GM12878 (cell line): ENCODE data around the gene XPO1. TPM values are rescaled to one million over a fixed set of nuclear protein-coding genes. Genes with fewer than 3 reads are reported as not detected.
A peak's percentile ranks its signal among the peaks of the same experiment; 100 is the strongest.

ENCODE experiments used
- ATAC-seq: fragments of 200-7000 bp; cut with Tn5 transposase; 3 replicates; pipeline ENCODE4 v1.9.1; 2020; ENCODE audit warnings: mild to moderate bottlenecking, moderate library complexity
- BruUV-seq: library from RNA; stranded (reverse); fragments of 400-500 nt; replicated peaks from 2 replicates; lab custom pipeline; 2021; lab: Mats Ljungman, UMichigan
- CTCF ChIA-PET: fragments of 300-600 bp; sonication (Branson Sonifier 250); formaldehyde crosslinking; extraction: SDS; loops from one replicate; lab custom pipeline; 2021; ENCODE audit warnings: inconsistent platforms; lab: Yijun Ruan, JAX
- POLR2A ChIA-PET: fragments of 350-600 bp; formaldehyde crosslinking; extraction: SDS; loops from one replicate; lab custom pipeline; 2021; ENCODE audit warnings: inconsistent platforms; lab: Charles Lee
- RAD21 ChIA-PET: fragments of 300-600 bp; sonication (Branson Sonifier 250); formaldehyde crosslinking; loops from one replicate; lab custom pipeline; 2023; ENCODE audit warnings: antibody characterized with exemption; ENCODE audit not compliant: unreplicated experiment; lab: Charles Lee
- SMC1A ChIA-PET: fragments of 300-600 bp; sonication (Branson Sonifier 250); formaldehyde crosslinking; loops from one replicate; lab custom pipeline; 2023; ENCODE audit not compliant: unreplicated experiment, uncharacterized antibody; lab: Charles Lee
- DNase-seq: peaks from one replicate; pipeline ENCODE4 v3.0.0-alpha.2; 2011; ENCODE audit warnings: low read depth, low spot score
- FAIRE-seq: peaks from 3 replicates; lab custom pipeline; 2011; peaks lifted over from hg19 to GRCh38; lab: Jason Lieb, UNC
- H2AFZ ChIP-seq: 2 replicates; pipeline ENCODE4 v1.6.0; 2011; ENCODE audit warnings: low read depth, low read length, control low read depth; ENCODE audit not compliant: control insufficient read depth
- H3K27ac ChIP-seq: 2 replicates; pipeline ENCODE4 v1.5.1; 2011; ENCODE audit warnings: control low read depth; ENCODE audit not compliant: control insufficient read depth, insufficient read depth
- H3K27me3 ChIP-seq, 2 experiments: replicated peaks in 1 of 2; 2 replicates each; pipeline versions ENCODE4 v1.6.0 to v1.6.1; 2011; ENCODE audit warnings: low read length in 1 of 2; ENCODE audit not compliant: control insufficient read depth in 2 of 2, insufficient read depth in 2 of 2
- H3K36me3 ChIP-seq, 2 experiments: 2 replicates each; pipeline ENCODE4 v1.5.1; 2011; ENCODE audit warnings: low read length in 1 of 2; ENCODE audit not compliant: control insufficient read depth in 2 of 2, insufficient read depth in 2 of 2
- H3K4me1 ChIP-seq: 2 replicates; pipeline ENCODE4 v1.6.1; 2011; ENCODE audit warnings: mild to moderate bottlenecking, low read length, moderate library complexity, mixed read lengths; ENCODE audit not compliant: control insufficient read depth, insufficient read depth
- H3K4me2 ChIP-seq: 2 replicates; pipeline ENCODE4 v1.6.0; 2011; ENCODE audit warnings: control low read depth; ENCODE audit not compliant: control insufficient read depth, insufficient read depth
- H3K4me3 ChIP-seq: fragments of 200-600 bp; sonication (generic); 2 replicates; pipeline ENCODE4 v1.5.1; 2016
- H3K79me2 ChIP-seq: 2 replicates; pipeline ENCODE4 v1.6.0; 2011; ENCODE audit warnings: low read length; ENCODE audit not compliant: control insufficient read depth, insufficient read depth
- H3K9ac ChIP-seq: 2 replicates; pipeline ENCODE4 v1.8.0; 2011; ENCODE audit warnings: low read length, control low read depth, mixed read lengths; ENCODE audit not compliant: control insufficient read depth, insufficient read depth
- H3K9me3 ChIP-seq: replicated peaks from 3 replicates; pipeline ENCODE4 v1.5.1; 2011; ENCODE audit warnings: mild to moderate bottlenecking, low read length; ENCODE audit not compliant: control insufficient read depth, insufficient read depth
- H4K20me1 ChIP-seq: 2 replicates; pipeline ENCODE4 v1.6.0; 2011; ENCODE audit not compliant: control insufficient read depth, insufficient read depth
- CBFB ChIP-seq: IDR thresholded peaks from 2 replicates; pipeline ENCODE4 v1.6.1; 2016; ENCODE audit warnings: antibody characterized with exemption, low read depth
- DPF2 ChIP-seq: fragments of 450-650 bp; IDR thresholded peaks from 2 replicates; pipeline ENCODE4 v1.6.1; 2017; ENCODE audit warnings: mild to moderate bottlenecking
- FOXK2 ChIP-seq: fragments of 450-650 bp; IDR thresholded peaks from 2 replicates; pipeline ENCODE4 v1.6.1; 2017; ENCODE audit warnings: mild to moderate bottlenecking, moderate library complexity
- IRF3 ChIP-seq: fragments of 450-650 bp; IDR thresholded peaks from 2 replicates; pipeline ENCODE4 v1.6.1; 2014; ENCODE audit warnings: mild to moderate bottlenecking
- MTA3 ChIP-seq: IDR thresholded peaks from 2 replicates; pipeline ENCODE4 v1.6.1; 2012; ENCODE audit warnings: low read length, inconsistent platforms, borderline replicate concordance
- NR2C2 ChIP-seq: IDR thresholded peaks from 2 replicates; pipeline ENCODE4 v1.6.1; 2011; ENCODE audit warnings: borderline replicate concordance, low read depth; ENCODE audit not compliant: control insufficient read depth, insufficient read length
- PAX5 ChIP-seq: IDR thresholded peaks from 2 replicates; pipeline ENCODE4 v1.6.1; 2011; ENCODE audit warnings: low read depth, low read length, borderline replicate concordance
- PKNOX1 ChIP-seq: fragments of 450-650 bp; IDR thresholded peaks from 2 replicates; pipeline ENCODE4 v1.6.1; 2016; ENCODE audit warnings: mild to moderate bottlenecking
- POU2F2 ChIP-seq: IDR thresholded peaks from 3 replicates; pipeline ENCODE4 v1.6.1; 2011; ENCODE audit warnings: low read depth, mild to moderate bottlenecking, low read length, borderline replicate concordance
- RAD51 ChIP-seq: fragments of 450-650 bp; IDR thresholded peaks from 2 replicates; pipeline ENCODE4 v1.6.1; 2016; ENCODE audit warnings: moderate library complexity, mild to moderate bottlenecking, inconsistent platforms
- RB1 ChIP-seq: fragments of 450-650 bp; formaldehyde crosslinking; IDR thresholded peaks from 2 replicates; pipeline ENCODE4 v1.6.1; 2017; ENCODE audit warnings: mild to moderate bottlenecking, borderline replicate concordance
- ZNF687 ChIP-seq: fragments of 450-650 bp; IDR thresholded peaks from 2 replicates; pipeline ENCODE4 v1.6.1; 2017; ENCODE audit warnings: mild to moderate bottlenecking, moderate library complexity
- WGBS: methylation state at CpG from one replicate; pipeline ENCODE4 v1.1.6; 2016; ENCODE audit warnings: low lambda C conversion rate; ENCODE audit not compliant: insufficient replicate concordance, insufficient coverage; ENCODE audit errors: missing lambda C conversion rate; 5-methylcytosine and 5-hydroxymethylcytosine counted together
- in situ Hi-C: fragments of 300-500 bp; cut with MboI; formaldehyde crosslinking; loops from 9 replicates; pipeline ENCODE4 v1.14.3; 2018; ENCODE audit warnings: mixed read lengths
- intact Hi-C: fragments of 100-400 bp; cut with micrococcal nuclease; formaldehyde crosslinking; loops from one replicate; pipeline ENCODE4 v1.14.2; 2022; ENCODE audit not compliant: unreplicated experiment
- polyA plus RNA-seq, 11 experiments: library from polyadenylated mRNA; depleted of rRNA in 4 of 11; unstranded in 6 of 11; stranded (reverse) in 5 of 11; fragments of >200 nt; fragmentation: Nextera tagmentation in 4 of 11; fragmentation: Illumina TruSeq in 1 of 11; extraction: Ambion mirVana in 4 of 11; extraction: Trizol in 1 of 11; gene quantifications; 1 replicate in 1 of 11; 2 replicates in 10 of 11; pipeline versions ENCODE4 v1.2.1 to v1.2.3, GENCODE V29; 2011 to 2016; ENCODE audit warnings: inconsistent platforms in 2 of 11, missing spikeins in 2 of 11, low read depth in 1 of 11
- total RNA-seq, 4 experiments: library from RNA; depleted of rRNA in 3 of 4; stranded (reverse); fragments of >200 nt in 3 of 4; fragmentation: Illumina TruSeq in 1 of 4; extraction: Trizol in 1 of 4; gene quantifications; 2 replicates each; pipeline versions ENCODE4 v1.2.1 to v1.2.3, GENCODE V29; 2013 to 2021

The XPO1 gene
- total and polyA plus RNA-seq, 10 of the 15 experiments (the other 5 are each of a cell fraction or from before 2014, with no cell fraction given) = 57.3 to 216 (median 153) TPM

GRCh38 chr2:61471905-61472805 is 66.0 kb downstream of the XPO1 start:
- 31% methylated on average over 19 of the region's 19 CpGs for WGBS
- ATAC-seq (peak; percentile 18), DNase-seq (no peak), FAIRE-seq (peak; percentile 86)
- ChIA-PET POLR2A (interaction anchor here (0.5 to 1.9 kb wide), 8 partner anchors 10 to 77 kb away, joined by 3 to 5 read pairs (median 4); partner anchors contain the start of gene XPO1), SMC1A (interaction anchor here (0.7 to 1.7 kb wide), 10 partner anchors 8 to 303 kb away, joined by 3 to 14 read pairs (median 3); no protein-coding TSS in a partner anchor), CTCF (interaction anchor here (0.7 to 2.0 kb wide), 5 partner anchors 11 to 187 kb away, joined by 3 to 14 read pairs (median 3); no protein-coding TSS in a partner anchor), RAD21 (interaction anchor here (0.6 to 2.7 kb wide), 4 partner anchors 26 to 408 kb away, joined by 3 to 13 read pairs (median 3); no protein-coding TSS in a partner anchor)
- H3K9me3 ChIP-seq = no peaks in the 10 kb centered on the region
- H3K4me1 ChIP-seq = no peaks in the 10 kb centered on the region; the same call in 1 of the 2 replicates
- H2AFZ ChIP-seq = peak overlapping the region; percentile 84
- H3K79me2 ChIP-seq = peaks cover 47% of the 10 kb centered on the region
- peak overlapping the region; percentile 97 for H3K27ac ChIP-seq
- no TSS peak for BruUV-seq
- peak overlapping the region; percentile 98 for H3K4me3 ChIP-seq
- H3K27me3 ChIP-seq = no peaks in the 10 kb centered on the region
- in situ Hi-C loops = no loop called here
- H3K4me2 ChIP-seq = peak overlapping the region; percentile 89
- peak overlapping the region; percentile 97 for H3K9ac ChIP-seq
- intact Hi-C loops = loop anchor here (2.0 kb wide), 1 partner anchor 67 kb away; the partner anchor contains the start of gene XPO1
- peaks cover 0 to 2% of the 10 kb centered on the region in 2 experiments; a peak in 3 of 4 replicates for H3K36me3 ChIP-seq
- H4K20me1 ChIP-seq = no peaks in the 10 kb centered on the region
- TF ChIP-seq RB1 (no peak), ZNF687 (no peak), CBFB (no peak), PKNOX1 (peak; percentile 88), NR2C2 (no peak), MTA3 (peak; percentile 35; the same call in 1 of the 2 replicates), RAD51 (peak; percentile 48; the same call in 1 of the 2 replicates), IRF3 (no peak), POU2F2 (no peak), DPF2 (no peak), PAX5 (no peak), FOXK2 (peak; percentile 45; the same call in 1 of the 2 replicates)
